Osteoblast (primary cell): ENCODE data around the gene PCSK5. TPM values are rescaled to one million over a fixed set of nuclear protein-coding genes. Genes with fewer than 3 reads are reported as not detected.

ENCODE experiments used
- DNase-seq: peaks from one replicate; pipeline ENCODE4 v3.0.0; 2011; ENCODE audit warnings: low spot score, mixed read lengths; ENCODE audit not compliant: insufficient read length; ENCODE audit errors: missing footprints
- H2AFZ ChIP-seq: 2 replicates; pipeline ENCODE4 v1.6.0; 2011; ENCODE audit warnings: mild to moderate bottlenecking, low read length
- H3K27ac ChIP-seq: 2 replicates; pipeline ENCODE4 v1.5.1; 2011; ENCODE audit warnings: mild to moderate bottlenecking, low read depth, low read length, moderate library complexity
- H3K27me3 ChIP-seq: 2 replicates; pipeline ENCODE4 v1.6.0; 2012; ENCODE audit warnings: mild to moderate bottlenecking, control low read depth, inconsistent platforms, low read length, moderate library complexity; ENCODE audit not compliant: insufficient read depth
- H3K36me3 ChIP-seq: 2 replicates; pipeline ENCODE4 v1.5.1; 2011; ENCODE audit warnings: mild to moderate bottlenecking, low read length, control low read depth, moderate library complexity; ENCODE audit not compliant: insufficient read depth
- H3K4me1 ChIP-seq: 2 replicates; pipeline ENCODE4 v1.5.1; 2011; ENCODE audit warnings: mild to moderate bottlenecking, low read length, control low read depth, moderate library complexity; ENCODE audit not compliant: insufficient read depth
- H3K4me2 ChIP-seq: 2 replicates; pipeline ENCODE4 v1.6.0; 2011; ENCODE audit warnings: mild to moderate bottlenecking, low read length; ENCODE audit not compliant: insufficient read depth
- H3K4me3 ChIP-seq: fragments of 200-600 bp; sonication (generic); 3 replicates; pipeline ENCODE4 v1.5.1; 2012; ENCODE audit warnings: mild to moderate bottlenecking, low read length, inconsistent platforms; ENCODE audit not compliant: insufficient read depth
- H3K79me2 ChIP-seq: 2 replicates; pipeline ENCODE4 v1.6.0; 2012; ENCODE audit warnings: mild to moderate bottlenecking, low read length, control low read depth, inconsistent platforms; ENCODE audit not compliant: insufficient read depth
- H3K9me3 ChIP-seq: 2 replicates; pipeline ENCODE4 v1.5.1; 2011; ENCODE audit warnings: low read depth, low read length, control low read depth
- H4K20me1 ChIP-seq: 2 replicates; pipeline ENCODE4 v1.6.0; 2012; ENCODE audit warnings: mild to moderate bottlenecking, low read length, control low read depth; ENCODE audit not compliant: insufficient read depth
- total RNA-seq: library from RNA; depleted of rRNA; stranded (reverse); fragments of >200 nt; gene quantifications from 2 replicates; pipeline ENCODE4 v1.2.3, GENCODE V29; 2012
- TF ChIP-seq, protein P1 (sequence below): IDR thresholded peaks from 2 replicates; pipeline ENCODE4 v1.5.1; 2011; ENCODE audit warnings: mild to moderate bottlenecking, low read depth, low read length, moderate library complexity; ENCODE audit errors: extremely low read depth

Gene PCSK5
- total RNA-seq, 1 donor, result 14.5 TPM

DNA sequence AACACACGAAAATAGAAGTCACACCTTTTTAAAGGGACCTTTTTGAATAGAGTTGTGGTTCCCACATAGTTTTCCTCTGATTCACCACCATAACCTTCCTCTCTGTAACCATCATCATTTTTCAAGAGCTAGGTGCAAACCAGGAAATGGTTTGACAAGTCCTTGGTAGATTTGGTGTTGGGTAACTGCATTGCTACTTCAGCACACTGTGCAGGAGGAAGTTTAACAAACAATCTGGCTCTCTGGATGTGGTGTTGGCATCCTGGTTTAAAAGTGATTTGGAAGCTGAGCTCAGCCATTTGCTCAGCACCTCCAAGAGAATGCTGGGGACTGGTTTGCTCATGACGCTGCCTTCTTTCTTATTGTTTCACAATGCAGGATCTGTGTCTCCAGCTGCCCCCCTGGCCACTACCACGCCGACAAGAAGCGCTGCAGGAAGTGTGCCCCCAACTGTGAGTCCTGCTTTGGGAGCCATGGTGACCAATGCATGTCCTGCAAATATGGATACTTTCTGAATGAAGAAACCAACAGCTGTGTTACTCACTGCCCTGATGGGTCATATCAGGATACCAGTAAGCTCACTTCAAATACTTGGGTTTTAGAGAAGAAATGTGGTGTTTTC, 290.7 kb downstream of the PCSK5 start:
- Histone ChIP-seq H3K9me3 (no peaks in the 10 kb centered on the region), H4K20me1 (no peaks in the 10 kb centered on the region), H2AFZ (no peak overlapping the region), H3K36me3 (no peaks in the 10 kb centered on the region), H3K4me3 (no peak overlapping the region), H3K4me1 (no peaks in the 10 kb centered on the region), H3K27ac (no peak overlapping the region), H3K79me2 (no peaks in the 10 kb centered on the region), H3K4me2 (no peak overlapping the region), H3K27me3 (no peaks in the 10 kb centered on the region)
- TF ChIP-seq, protein P1, sequence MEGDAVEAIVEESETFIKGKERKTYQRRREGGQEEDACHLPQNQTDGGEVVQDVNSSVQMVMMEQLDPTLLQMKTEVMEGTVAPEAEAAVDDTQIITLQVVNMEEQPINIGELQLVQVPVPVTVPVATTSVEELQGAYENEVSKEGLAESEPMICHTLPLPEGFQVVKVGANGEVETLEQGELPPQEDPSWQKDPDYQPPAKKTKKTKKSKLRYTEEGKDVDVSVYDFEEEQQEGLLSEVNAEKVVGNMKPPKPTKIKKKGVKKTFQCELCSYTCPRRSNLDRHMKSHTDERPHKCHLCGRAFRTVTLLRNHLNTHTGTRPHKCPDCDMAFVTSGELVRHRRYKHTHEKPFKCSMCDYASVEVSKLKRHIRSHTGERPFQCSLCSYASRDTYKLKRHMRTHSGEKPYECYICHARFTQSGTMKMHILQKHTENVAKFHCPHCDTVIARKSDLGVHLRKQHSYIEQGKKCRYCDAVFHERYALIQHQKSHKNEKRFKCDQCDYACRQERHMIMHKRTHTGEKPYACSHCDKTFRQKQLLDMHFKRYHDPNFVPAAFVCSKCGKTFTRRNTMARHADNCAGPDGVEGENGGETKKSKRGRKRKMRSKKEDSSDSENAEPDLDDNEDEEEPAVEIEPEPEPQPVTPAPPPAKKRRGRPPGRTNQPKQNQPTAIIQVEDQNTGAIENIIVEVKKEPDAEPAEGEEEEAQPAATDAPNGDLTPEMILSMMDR, result no peak
- no peak for DNase-seq

DNA sequence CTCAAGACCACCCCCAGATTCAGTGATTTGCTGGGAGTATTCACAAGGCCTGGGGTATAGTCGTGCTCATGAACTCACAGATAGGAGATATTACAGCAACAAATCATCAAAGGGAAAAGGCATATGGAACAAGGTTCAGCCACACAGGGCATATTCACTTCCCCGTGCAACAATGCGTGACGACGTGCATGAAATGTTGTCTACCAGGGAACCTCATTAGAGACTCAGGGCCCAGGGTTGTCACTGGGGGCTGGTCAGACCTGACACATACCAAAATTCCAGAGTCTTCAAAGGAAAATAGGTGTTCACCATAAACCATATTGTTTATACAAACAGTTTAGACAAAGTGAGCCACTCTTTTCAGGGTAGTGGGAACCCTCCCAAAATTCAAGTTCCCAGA, 291.3 kb downstream of the PCSK5 start:
- TF ChIP-seq, protein P1, result no peak
- H3K27me3 ChIP-seq, result no peaks in the 10 kb centered on the region
- H3K4me2 ChIP-seq, result no peak overlapping the region
- no peak overlapping the region for H2AFZ ChIP-seq
- H3K36me3 ChIP-seq, result no peaks in the 10 kb centered on the region
- no peak overlapping the region for H3K4me3 ChIP-seq
- no peaks in the 10 kb centered on the region for H3K9me3 ChIP-seq
- no peaks in the 10 kb centered on the region for H4K20me1 ChIP-seq
- DNase-seq, result no peak
- H3K4me1 ChIP-seq, result no peaks in the 10 kb centered on the region
- no peaks in the 10 kb centered on the region for H3K79me2 ChIP-seq
- H3K27ac ChIP-seq, result no peak overlapping the region

DNA sequence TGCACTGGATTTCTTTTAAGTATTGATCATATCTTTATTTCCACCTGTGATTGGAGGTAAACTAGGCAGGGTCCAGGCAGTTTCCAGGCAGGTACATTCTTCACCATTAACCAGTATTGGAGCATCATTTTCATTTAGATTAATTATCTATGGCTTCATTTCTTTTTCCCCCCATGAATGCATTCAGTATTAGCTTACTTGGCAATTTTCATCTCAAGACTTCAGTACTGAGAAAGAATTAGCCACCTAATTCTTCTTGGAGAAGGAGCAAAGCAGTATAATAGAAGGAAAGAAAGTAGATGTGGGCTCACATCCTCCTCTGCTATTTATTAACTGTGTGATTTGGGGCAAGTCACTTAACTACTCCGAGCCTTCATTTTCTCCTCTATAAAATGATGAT, 295.0 kb downstream of the PCSK5 start:
- Histone ChIP-seq H3K9me3 (no peaks in the 10 kb centered on the region), H4K20me1 (no peaks in the 10 kb centered on the region), H3K4me2 (no peak overlapping the region), H3K36me3 (no peaks in the 10 kb centered on the region), H3K27me3 (no peaks in the 10 kb centered on the region), H3K27ac (no peak overlapping the region), H2AFZ (no peak overlapping the region), H3K79me2 (no peaks in the 10 kb centered on the region), H3K4me3 (no peak overlapping the region), H3K4me1 (no peaks in the 10 kb centered on the region)
- DNase-seq, result no peak
- TF ChIP-seq, protein P1, result no peak

DNA sequence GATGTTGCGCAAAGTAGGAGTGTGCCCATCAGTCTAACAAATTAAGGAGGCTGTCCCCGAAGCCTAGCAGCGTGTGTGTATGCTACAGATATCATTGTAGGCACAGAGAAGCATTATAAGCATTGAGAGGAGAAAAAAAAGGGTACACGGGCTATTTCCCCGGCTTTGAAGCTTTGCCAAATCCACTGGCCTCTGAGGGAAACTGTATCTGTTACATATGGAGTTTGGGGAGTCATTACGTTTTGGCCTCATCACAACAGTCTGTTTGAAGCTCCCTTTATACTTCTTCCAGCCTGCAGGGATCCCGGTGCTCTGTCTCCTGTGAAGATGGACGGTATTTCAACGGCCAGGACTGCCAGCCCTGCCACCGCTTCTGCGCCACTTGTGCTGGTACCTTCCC, 297.8 kb downstream of the PCSK5 start:
- TF ChIP-seq, protein P1, result no peak
- no peaks in the 10 kb centered on the region for H3K27me3 ChIP-seq

More for the DNA sequence above, 297.8 kb downstream of the PCSK5 start:
- Histone ChIP-seq H3K27ac (no peak overlapping the region), H3K4me2 (no peak overlapping the region), H2AFZ (no peak overlapping the region), H3K9me3 (no peaks in the 10 kb centered on the region), H3K4me1 (no peaks in the 10 kb centered on the region), H3K4me3 (no peak overlapping the region), H3K36me3 (no peaks in the 10 kb centered on the region), H3K79me2 (no peaks in the 10 kb centered on the region), H4K20me1 (no peaks in the 10 kb centered on the region)
- no peak for DNase-seq
